GM19395 (cell line): ENCODE data around the gene PXN.

Experiments
- ATAC-seq: cut with Tn5 transposase; IDR thresholded peaks from one replicate; pipeline ENCODE4 v1.9.1; 2021; ENCODE audit warnings: mild to moderate bottlenecking, moderate library complexity; ENCODE audit not compliant: unreplicated experiment

PXN gene

DNA sequence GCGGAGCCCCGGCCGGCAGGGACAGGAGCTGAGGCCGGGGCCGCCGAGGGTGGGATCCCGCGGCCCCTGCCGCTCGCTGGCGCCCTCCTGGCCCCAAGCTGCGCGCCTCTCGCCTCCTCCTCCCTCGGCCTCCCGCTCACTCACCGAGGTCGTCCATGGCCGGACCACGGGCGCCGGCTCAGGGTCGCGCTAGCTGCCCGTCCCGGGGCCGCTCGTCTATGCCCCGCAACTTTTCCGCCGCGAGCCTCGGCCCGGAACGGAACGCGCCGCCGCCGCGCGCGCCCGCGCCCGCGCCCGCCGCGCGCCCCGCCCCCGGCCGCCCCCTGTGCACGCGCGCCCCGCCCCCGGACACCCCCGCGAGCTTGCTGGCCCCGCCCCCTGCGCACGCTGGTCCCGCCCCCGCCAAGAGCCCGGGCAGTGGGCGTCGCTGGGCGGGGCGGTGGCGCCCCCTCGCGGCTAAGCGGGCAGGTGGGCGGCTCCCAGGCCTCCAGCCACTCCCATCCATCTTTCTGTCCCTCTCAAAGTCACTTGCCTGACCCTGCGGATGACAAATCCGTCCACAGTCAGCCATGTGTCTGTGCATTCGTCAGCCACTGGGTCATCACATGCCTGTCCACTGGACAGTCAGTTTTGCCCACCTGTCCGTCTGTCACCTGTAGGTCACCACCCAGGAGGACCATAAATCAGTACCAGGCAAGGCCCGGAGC, at the start of gene PXN:
Gene PXN, minus strand, starts transcription at position 258 of the 707 bp plus-strand sequence. Its CDS starts 101 bp downstream, at position 157.
- peak; percentile 66 for ATAC-seq

DNA sequence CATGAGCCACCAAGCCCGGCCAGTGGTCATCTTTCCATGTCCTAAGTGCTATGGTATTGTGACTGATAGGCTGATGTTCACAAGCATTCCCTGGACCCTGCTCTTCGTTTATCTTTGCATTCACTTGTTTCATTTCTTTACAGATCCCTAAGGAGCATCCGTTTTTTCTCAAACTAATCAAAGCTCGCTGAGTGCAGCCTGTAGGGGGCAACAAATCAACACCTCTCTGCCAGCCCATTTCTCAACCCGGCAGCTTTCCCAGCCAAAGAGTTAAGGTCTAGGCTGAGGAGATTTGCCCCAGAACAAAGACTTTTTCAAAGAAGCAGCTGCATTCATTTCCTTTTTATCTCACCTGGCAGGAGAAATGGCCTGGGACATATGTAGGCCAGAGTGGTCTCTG, 48.7 kb upstream of the PXN start:
- no peak for ATAC-seq

- ATAC-seq: peak; percentile 98
Observed at GRCh38 chr12:120301962-120302815, 36.7 kb upstream of the PXN start, which contains the start of gene SIRT4. Gene SIRT4 (plus strand): TSS chr12:120302321. CDS start chr12:120303562, 1,241 bp downstream.

DNA sequence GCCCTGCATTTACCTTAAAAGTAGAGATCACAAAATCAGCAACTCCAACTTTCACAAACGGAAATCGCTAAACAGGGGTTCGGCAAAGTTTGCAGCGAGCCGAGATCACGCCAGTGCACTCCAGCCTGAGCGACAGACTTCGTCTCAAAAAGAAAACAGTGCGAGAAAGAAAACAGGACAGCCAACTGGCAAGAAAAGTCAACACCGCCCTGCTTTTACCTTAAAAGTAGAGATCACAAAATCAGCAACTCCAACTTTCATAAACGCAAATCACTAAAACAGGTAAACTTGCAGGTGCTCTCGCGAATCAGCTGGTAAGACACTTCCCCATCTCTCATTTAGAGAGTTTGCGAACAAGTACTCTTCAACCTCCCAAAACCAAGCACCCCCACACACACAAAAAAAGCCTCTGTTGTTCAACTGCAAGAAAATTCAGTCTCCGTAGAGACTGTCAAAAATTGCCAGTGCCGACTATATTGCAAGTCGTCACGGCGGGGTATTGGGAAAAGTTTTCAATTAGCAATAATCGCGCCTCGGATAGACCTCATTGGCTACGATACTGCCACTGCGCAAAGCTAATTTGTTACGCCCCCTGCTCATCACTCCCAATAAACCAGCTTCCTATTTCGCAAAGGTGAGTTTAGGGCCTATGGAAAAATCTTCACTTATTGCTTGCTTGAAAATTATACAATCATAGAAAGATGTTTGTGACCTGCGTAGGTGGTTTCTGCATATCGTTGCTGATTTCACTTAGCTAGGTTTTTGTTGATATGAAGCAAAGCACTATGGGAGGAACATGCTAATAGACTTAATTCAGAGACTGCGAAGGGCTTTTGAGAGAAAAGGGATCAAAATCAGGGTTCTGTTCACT, 27.4 kb upstream of the PXN start, which contains the start of gene RNU4-1:
Gene RNU4-1, minus strand, starts transcription at position 577 of the 871 bp plus-strand sequence.
- ATAC-seq: peak; percentile 58

DNA sequence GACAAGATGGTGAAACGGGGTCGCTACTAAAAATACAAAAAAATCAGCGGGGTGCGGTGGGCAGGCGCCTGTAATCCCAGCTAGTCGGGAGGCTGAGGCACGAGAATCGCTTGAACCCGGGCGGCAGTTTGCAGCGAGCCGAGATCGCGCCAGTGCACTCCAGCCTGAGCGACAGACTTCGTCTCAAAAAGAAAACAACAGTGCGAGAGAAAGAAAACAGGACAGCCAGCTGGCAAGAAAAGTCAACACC, 26.8 kb upstream of the PXN start:
- no peak for ATAC-seq

GRCh38 chr12:120290609-120291305, 25.2 kb upstream of the PXN start:
- ATAC-seq: no peak

DNA sequence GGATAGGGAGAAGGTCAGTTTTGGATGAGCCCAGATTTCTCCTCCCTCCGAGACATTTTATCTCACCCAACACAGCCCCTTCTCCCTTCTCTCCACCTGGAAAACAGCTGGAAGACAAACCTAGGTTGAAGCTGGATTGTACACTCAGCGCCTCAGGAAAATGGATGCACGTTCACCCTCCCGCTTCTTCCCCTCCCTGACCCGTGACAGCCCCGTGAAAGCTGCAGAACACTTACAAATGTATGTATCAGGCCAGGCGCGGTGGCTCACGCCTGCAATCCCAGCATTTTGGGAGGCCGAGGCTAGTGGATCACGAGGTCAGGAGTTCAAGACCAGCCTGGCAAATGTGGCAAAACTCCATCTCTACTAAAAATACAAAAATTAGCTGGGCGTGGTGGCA, 22.0 kb upstream of the PXN start:
- no peak for ATAC-seq

- no peak for ATAC-seq
Observed at GRCh38 chr12:120286768-120287490, 21.4 kb upstream of the PXN start.

DNA sequence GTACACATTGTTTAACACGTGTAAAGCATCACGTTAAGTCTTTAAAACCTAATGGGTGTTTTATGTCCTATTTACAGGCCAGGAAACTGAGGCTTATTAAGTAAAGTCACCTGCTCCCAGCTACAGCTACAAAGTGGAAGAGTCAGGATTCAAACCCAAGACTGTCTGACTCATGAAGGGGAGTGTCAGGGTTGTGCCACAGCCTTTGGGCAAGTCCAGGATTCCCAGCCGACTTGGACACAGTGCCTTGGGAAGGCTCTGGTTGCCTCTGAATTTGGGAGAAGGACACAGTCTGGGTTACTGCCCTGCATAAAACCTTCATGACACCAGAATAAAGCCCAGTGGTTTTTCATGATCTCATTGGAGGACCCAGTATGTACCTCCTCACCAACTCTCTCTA, 18.9 kb upstream of the PXN start:
- no peak for ATAC-seq

GRCh38 chr12:120283318-120283717, 17.8 kb upstream of the PXN start:
- no peak for ATAC-seq

GRCh38 chr12:120278137-120279069, 12.9 kb upstream of the PXN start:
- ATAC-seq: no peak

- no peak for ATAC-seq
Observed at GRCh38 chr12:120276734-120277133, 11.2 kb upstream of the PXN start.

DNA sequence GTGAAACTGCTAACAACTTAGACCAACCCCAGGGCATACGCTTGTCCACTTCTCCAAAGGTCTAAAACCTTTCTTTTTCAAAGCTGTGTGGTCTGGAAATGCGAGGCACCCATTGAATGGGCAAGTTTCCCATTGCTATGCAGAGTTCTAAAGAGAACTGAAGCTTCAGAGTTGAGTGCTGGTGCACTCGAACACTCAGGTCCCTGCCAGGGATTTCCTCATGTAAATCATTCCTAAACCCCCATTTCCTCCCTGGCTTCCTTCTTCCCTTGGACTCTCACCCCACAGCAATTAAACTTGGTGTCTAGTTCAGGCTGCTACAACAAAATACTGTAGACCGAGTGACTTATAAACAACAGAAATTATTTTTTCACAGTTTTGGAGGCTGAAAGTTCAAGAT, 2.2 kb upstream of the PXN start:
- ATAC-seq: no peak

DNA sequence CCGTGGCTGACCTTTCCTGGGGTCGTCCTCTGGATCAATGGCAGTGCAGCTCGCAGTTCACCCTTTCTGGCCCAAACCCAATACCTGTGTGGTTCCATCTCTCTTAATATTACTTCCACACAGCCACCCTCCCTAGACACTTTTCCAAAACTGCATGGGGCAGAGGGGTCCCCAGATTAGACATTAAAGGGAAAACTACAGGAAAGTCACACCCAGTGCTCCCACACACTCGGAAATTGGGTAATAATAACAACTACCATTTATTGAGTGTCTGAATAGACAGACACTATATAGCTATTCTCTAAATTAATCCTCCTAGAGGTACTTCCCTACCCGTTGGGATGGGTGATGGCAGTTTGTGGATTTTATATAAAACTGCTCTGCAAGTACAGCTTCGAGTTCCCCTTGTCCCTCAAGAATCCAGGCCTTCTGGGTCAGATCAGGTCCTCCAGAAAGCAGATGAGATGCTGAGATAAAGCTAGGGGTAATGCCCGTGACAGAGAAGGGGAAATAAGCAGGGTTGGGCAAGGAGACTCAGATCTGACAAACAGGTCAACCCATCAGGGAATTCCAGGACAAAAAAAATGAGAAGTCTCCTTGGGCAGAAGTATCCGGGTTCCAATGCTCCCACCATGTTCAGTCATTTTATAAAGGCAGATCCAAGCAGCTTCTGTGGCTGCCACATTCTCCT, 795 bp upstream of the PXN start:
- ATAC-seq: no peak

DNA sequence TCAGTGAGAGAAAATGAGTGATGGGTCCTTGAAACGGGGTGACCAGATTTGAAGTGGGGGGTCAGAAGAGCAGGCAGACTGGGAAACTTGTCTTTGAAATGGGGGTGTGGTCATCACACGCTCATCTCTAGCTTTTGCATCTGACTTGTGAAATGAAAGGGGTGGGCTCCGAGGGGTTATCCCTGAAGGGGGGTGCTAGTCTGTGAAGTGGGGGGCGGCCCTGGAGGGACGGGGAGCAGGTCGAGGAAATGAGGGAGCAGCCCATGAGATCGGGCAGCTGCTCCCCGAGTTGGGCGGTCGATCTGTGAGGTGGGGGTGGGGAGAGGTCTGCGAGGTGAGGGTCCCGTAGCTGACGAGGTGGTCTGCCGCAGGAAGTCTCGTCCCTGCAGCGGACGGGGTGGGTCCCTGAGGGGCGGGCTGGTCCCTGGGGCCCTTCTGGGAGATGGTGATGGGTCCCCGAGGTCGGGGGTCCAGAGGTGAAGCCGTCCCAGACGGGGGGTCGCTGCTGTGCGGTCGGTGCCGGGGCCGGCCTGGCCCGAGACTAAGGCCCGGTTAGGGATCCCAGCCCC, 542 bp downstream of the PXN start:
- peak; percentile 22 for ATAC-seq

- no peak for ATAC-seq
Observed at GRCh38 chr12:120264086-120264903, 1.2 kb downstream of the PXN start.

DNA sequence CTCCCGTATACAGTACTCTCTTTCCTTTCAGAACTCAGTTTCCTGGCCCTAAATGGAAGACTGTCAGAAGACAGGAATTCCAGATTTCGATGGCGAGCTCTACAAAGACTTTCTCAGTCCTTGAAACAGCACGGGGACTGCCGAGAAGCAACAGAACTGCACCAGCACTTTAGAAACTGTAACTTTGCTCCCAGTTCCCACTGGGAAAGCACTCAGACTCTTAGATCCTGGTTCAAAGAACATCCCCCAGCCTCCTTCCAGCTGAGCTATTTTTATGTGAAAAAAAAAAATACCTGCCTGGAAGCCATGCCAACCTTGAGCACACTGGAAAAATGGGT, 1.8 kb downstream of the PXN start:
- ATAC-seq: no peak
